Right atrium auricular region (tissue), 2 donors: ENCODE data around the gene KIF3B. TPM values are rescaled to one million over a fixed set of nuclear protein-coding genes. Genes with fewer than 3 reads are reported as not detected.

Source experiments
- DNase-seq: peaks from one replicate; pipeline ENCODE4 v3.0.0-alpha.2; 2019; ENCODE audit warnings: low spot score
- H3K27ac ChIP-seq, 2 donors: fragments of 200-600 bp; sonication (generic); 1 replicate in 1 of 2; 2 replicates in 1 of 2; pipeline ENCODE4 v1.5.1; 2016 to 2019
- H3K27me3 ChIP-seq, 2 donors: fragments of 200-600 bp; sonication (generic); one replicate each; pipeline versions ENCODE4 v1.5.1 to v1.6.0; 2017 to 2019
- H3K36me3 ChIP-seq: fragments of 200-600 bp; sonication (generic); one replicate; pipeline ENCODE4 v1.5.1; 2016
- H3K4me1 ChIP-seq, 2 donors: fragments of 200-600 bp; sonication (generic); one replicate each; pipeline versions ENCODE4 v1.5.1 to v1.6.0; 2017 to 2019
- H3K4me3 ChIP-seq, 2 donors: fragments of 200-600 bp; sonication (generic); 1 replicate in 1 of 2; 2 replicates in 1 of 2; pipeline ENCODE4 v1.5.1; 2017 to 2019; ENCODE audit warnings: mild to moderate bottlenecking in 1 of 2, moderate library complexity in 1 of 2
- H3K9me3 ChIP-seq, 2 donors: fragments of 200-600 bp; sonication (generic); one replicate each; pipeline ENCODE4 v1.5.1; 2019
- CTCF ChIP-seq, 2 donors: fragments of 200-600 bp; sonication (generic); IDR thresholded peaks; one replicate each; pipeline ENCODE4 v1.5.1; 2019; ENCODE audit warnings: antibody characterized with exemption in 2 of 2
- total RNA-seq, 2 donors: library from RNA; depleted of rRNA; stranded (reverse); fragments of >200 nt; gene quantifications; one replicate each; pipeline ENCODE4 v1.1.0, GENCODE V29; 2016

Gene KIF3B
- total RNA-seq, 2 donors from 2014 or later, result 10.7 to 16.4 TPM

GRCh38 chr20:32358883-32359632, 81.6 kb downstream of the KIF3B start:
- Histone ChIP-seq H3K9me3 (no peaks in the 10 kb centered on the region), H3K4me3 (peak overlapping the region; percentile 90 to 94), H3K4me1 (peaks cover 0 to 61% of the 10 kb centered on the region in 2 donors), H3K27me3 (no peaks in the 10 kb centered on the region), H3K27ac (peak overlapping the region; percentile 95 to 98), H3K36me3 (no peaks in the 10 kb centered on the region)
- DNase-seq, result peak; percentile 67
- TF ChIP-seq CTCF (IDR thresholded peaks at IDR 0.05), result no peak

- H3K4me3 ChIP-seq, result peak overlapping the region; percentile 90 to 94
- no peaks in the 10 kb centered on the region for H3K9me3 ChIP-seq
- DNase-seq, result no peak
- no peaks in the 10 kb centered on the region for H3K27me3 ChIP-seq
- no peak for TF ChIP-seq CTCF (IDR thresholded peaks at IDR 0.05)
- peak overlapping the region; percentile 95 to 98 for H3K27ac ChIP-seq
- H3K36me3 ChIP-seq, result no peaks in the 10 kb centered on the region
- H3K4me1 ChIP-seq, result peaks cover 0 to 68% of the 10 kb centered on the region in 2 donors
Observed at GRCh38 chr20:32359633-32360332, 82.3 kb downstream of the KIF3B start.

- TF ChIP-seq CTCF (IDR thresholded peaks at IDR 0.05), result no peak
- Histone ChIP-seq H3K36me3 (no peaks in the 10 kb centered on the region), H3K4me3 (peak overlapping the region in 1 of 2 donors; percentile 94), H3K9me3 (no peaks in the 10 kb centered on the region), H3K27ac (peak overlapping the region in 1 of 2 donors; percentile 95), H3K27me3 (no peaks in the 10 kb centered on the region), H3K4me1 (peaks cover 0 to 72% of the 10 kb centered on the region in 2 donors)
- DNase-seq, result no peak
Observed at GRCh38 chr20:32360333-32360634, 82.8 kb downstream of the KIF3B start.

- Histone ChIP-seq H3K36me3 (no peaks in the 10 kb centered on the region), H3K9me3 (no peaks in the 10 kb centered on the region), H3K27me3 (no peaks in the 10 kb centered on the region), H3K27ac (no peak overlapping the region), H3K4me1 (peaks cover 0 to 75% of the 10 kb centered on the region in 2 donors), H3K4me3 (no peak overlapping the region)
- no peak for TF ChIP-seq CTCF (IDR thresholded peaks at IDR 0.05)
- DNase-seq, result no peak
Observed at GRCh38 chr20:32362901-32363364, 85.5 kb downstream of the KIF3B start.

GRCh38 chr20:32363492-32363891, 86.0 kb downstream of the KIF3B start:
- H3K27me3 ChIP-seq, result no peaks in the 10 kb centered on the region
- no peaks in the 10 kb centered on the region for H3K36me3 ChIP-seq
- no peak for DNase-seq
- H3K4me3 ChIP-seq, result no peak overlapping the region
- H3K27ac ChIP-seq, result no peak overlapping the region
- H3K4me1 ChIP-seq, result peaks cover 0 to 77% of the 10 kb centered on the region in 2 donors
- no peaks in the 10 kb centered on the region for H3K9me3 ChIP-seq
- no peak for TF ChIP-seq CTCF (IDR thresholded peaks at IDR 0.05)
